ENCODE data around the gene NME3.

Gene NME3

GRCh38 chr16:1732071-1732470 is 39.3 kb downstream of the NME3 start:
- no peak for DNase-seq (ENCODE audit: low read depth, low spot score)

GRCh38 chr16:1731603-1732002 is 39.7 kb downstream of the NME3 start:
- H3K27ac ChIP-seq: no peak overlapping the region
- no peak for DNase-seq (ENCODE audit: low read depth, low spot score)

More at GRCh38 chr16:1732071-1732470, 39.3 kb downstream of the NME3 start:
- H3K27ac ChIP-seq: no peak overlapping the region

- H3K27ac ChIP-seq: no peak overlapping the region
- no peak for DNase-seq (ENCODE audit: low read depth, low spot score)
Observed at GRCh38 chr16:1731073-1731472, 40.3 kb downstream of the NME3 start.

GRCh38 chr16:1729445-1729844 is 41.9 kb downstream of the NME3 start:
- no peak overlapping the region for H3K27ac ChIP-seq

GRCh38 chr16:1729026-1729425 is 42.3 kb downstream of the NME3 start:
- no peak for DNase-seq (ENCODE audit: low read depth, low spot score)
- no peak overlapping the region for H3K27ac ChIP-seq

More at GRCh38 chr16:1729445-1729844, 41.9 kb downstream of the NME3 start:
- DNase-seq (ENCODE audit: low read depth, low spot score): no peak

GRCh38 chr16:1727651-1728624 is 43.4 kb downstream of the NME3 start:
- DNase-seq (ENCODE audit: low read depth, low spot score): no peak
- H3K27ac ChIP-seq: no peak overlapping the region

- no peak overlapping the region for H3K27ac ChIP-seq
- DNase-seq (ENCODE audit: low read depth, low spot score): no peak
Observed at GRCh38 chr16:1726661-1727502, 44.5 kb downstream of the NME3 start.

GRCh38 chr16:1724491-1724890 is 46.9 kb downstream of the NME3 start:
- no peak for DNase-seq (ENCODE audit: low read depth, low spot score)
- no peak overlapping the region for H3K27ac ChIP-seq

- DNase-seq (ENCODE audit: low read depth, low spot score): no peak
- H3K27ac ChIP-seq: peak overlapping the region; percentile 63
Observed at GRCh38 chr16:1723450-1724147, 47.7 kb downstream of the NME3 start.

- H3K27ac ChIP-seq: peak overlapping the region; percentile 63
- DNase-seq (ENCODE audit: low read depth, low spot score): no peak
Observed at GRCh38 chr16:1721372-1721771, 50.0 kb downstream of the NME3 start.
